Neutrophil (primary cell): ENCODE results near the gene EDRF1.

Source experiments
- H3K27ac ChIP-seq: fragments of 200-600 bp; sonication (generic); 2 replicates; pipeline ENCODE4 v1.5.1; 2016; ENCODE audit warnings: mild to moderate bottlenecking, moderate library complexity
- H3K27me3 ChIP-seq: fragments of 200-600 bp; sonication (generic); 2 replicates; pipeline ENCODE4 v1.6.0; 2016; ENCODE audit warnings: mild to moderate bottlenecking
- H3K36me3 ChIP-seq: fragments of 200-600 bp; sonication (generic); 2 replicates; pipeline ENCODE4 v1.5.1; 2017
- H3K4me1 ChIP-seq, 2 experiments: fragments of 200-600 bp in 1 of 2; sonication (generic) in 1 of 2; 1 replicate in 1 of 2; 2 replicates in 1 of 2; pipeline versions ENCODE4 v1.5.1 to v1.6.1; 2013 to 2016; ENCODE audit warnings: low read depth in 1 of 2, low read length in 1 of 2, mild to moderate bottlenecking in 1 of 2, moderate library complexity in 1 of 2; ENCODE audit not compliant: control insufficient read depth in 1 of 2, insufficient read depth in 1 of 2
- H3K4me3 ChIP-seq, 2 experiments: fragments of 200-600 bp in 1 of 2; sonication (generic) in 1 of 2; 1 replicate in 1 of 2; 2 replicates in 1 of 2; pipeline ENCODE4 v1.5.1; 2013 to 2016; ENCODE audit warnings: low read depth in 1 of 2, low read length in 1 of 2, mild to moderate bottlenecking in 1 of 2, moderate library complexity in 1 of 2
- H3K9me3 ChIP-seq: fragments of 200-600 bp; sonication (generic); 2 replicates; pipeline ENCODE4 v1.5.1; 2016
- CTCF ChIP-seq: fragments of 200-600 bp; sonication (generic); IDR thresholded peaks from 2 replicates; pipeline ENCODE4 v1.5.1; 2016; ENCODE audit warnings: antibody characterized with exemption

The EDRF1 gene

GRCh38 chr10:125808047-125808446 lies 88.5 kb downstream of the EDRF1 start:
- H3K4me3 ChIP-seq = no peak overlapping the region
- TF ChIP-seq CTCF = no peak
- H3K27me3 ChIP-seq = no peaks in the 10 kb centered on the region
- no peak overlapping the region for H3K27ac ChIP-seq
- no peaks in the 10 kb centered on the region for H3K4me1 ChIP-seq
- H3K9me3 ChIP-seq = no peaks in the 10 kb centered on the region
- H3K36me3 ChIP-seq = peaks cover 22% of the 10 kb centered on the region

- H3K4me1 ChIP-seq = no peaks in the 10 kb centered on the region
- H3K36me3 ChIP-seq = peaks cover 30% of the 10 kb centered on the region
- no peaks in the 10 kb centered on the region for H3K27me3 ChIP-seq
- no peak overlapping the region for H3K4me3 ChIP-seq
- H3K9me3 ChIP-seq = no peaks in the 10 kb centered on the region
- no peak for TF ChIP-seq CTCF
- no peak overlapping the region for H3K27ac ChIP-seq
Measured at GRCh38 chr10:125811251-125811650, 91.7 kb downstream of the EDRF1 start.

- H3K27ac ChIP-seq = no peak overlapping the region
- no peaks in the 10 kb centered on the region for H3K9me3 ChIP-seq
- no peaks in the 10 kb centered on the region for H3K27me3 ChIP-seq
- TF ChIP-seq CTCF = no peak
- H3K4me1 ChIP-seq = no peaks in the 10 kb centered on the region
- H3K36me3 ChIP-seq = peaks cover 23% of the 10 kb centered on the region
- H3K4me3 ChIP-seq = no peak overlapping the region
Measured at GRCh38 chr10:125812128-125812750, 92.7 kb downstream of the EDRF1 start.
